ENCODE measurements around the gene SLC37A1.
"Not testable (repeated sequence)": the region's sequence is repeated elsewhere in the genome, so short reads cannot be mapped to it uniquely, and the experiment has no call there.

GRCh38 chr21:42628466-42629061 lies 114.9 kb downstream of the SLC37A1 start:
- TF ChIP-seq CTCF (IDR thresholded peaks at IDR 0.05; ENCODE audit: insufficient read depth, low read length); POLR2AphosphoS5 (IDR thresholded peaks at IDR 0.05; ENCODE audit: low read depth); GABPA (IDR thresholded peaks at IDR 0.05; ENCODE audit: low read depth); REST (IDR thresholded peaks at IDR 0.05; ENCODE audit: insufficient replicate concordance, low read depth); SPI1 (IDR thresholded peaks at IDR 0.05; ENCODE audit: borderline replicate concordance, low read depth): not testable (repeated sequence)
